ENCODE data around the gene CFAP73.

- TF ChIP-seq CTCF (IDR thresholded peaks at IDR 0.05; ENCODE audit: insufficient read depth, low read length, poor library complexity, severe bottlenecking) (no peak), EZH2phosphoT487 (conservative IDR thresholded peaks at IDR 0.05; ENCODE audit: low read length) (no peak)
Observed at GRCh38 chr12:113161415-113162016, 12.0 kb downstream of the CFAP73 start.

Data from SU-DHL-6 (cell line).